CD4-positive, CD25-positive, alpha-beta regulatory T cell (primary cell): ENCODE measurements around the gene MYOCD. TPM values are rescaled to one million over a fixed set of nuclear protein-coding genes. Genes with fewer than 3 reads are reported as not detected.

Experiments used
- ATAC-seq, 2 donors: fragments of 150-1000 bp; cut with Tn5 transposase; one replicate each; pipeline ENCODE4 v1.10.0; 2021; ENCODE audit warnings: low read depth in 2 of 2, moderate number of reproducible peaks in 2 of 2, moderate library complexity in 1 of 2
- DNase-seq, 3 donors: peaks; one replicate each; pipeline versions ENCODE4 v3.0.0 to v3.0.0-alpha.2; 2012 to 2022; ENCODE audit warnings: mixed read lengths in 1 of 3
- H3K27ac ChIP-seq: one replicate; pipeline ENCODE4 v1.7.0; 2013; ENCODE audit warnings: mild to moderate bottlenecking, low read length; ENCODE audit not compliant: insufficient read depth, poor library complexity, severe bottlenecking
- H3K27me3 ChIP-seq: one replicate; pipeline ENCODE4 v1.7.0; 2013; ENCODE audit warnings: low read length; ENCODE audit not compliant: control insufficient read depth, insufficient read depth
- H3K36me3 ChIP-seq: one replicate; pipeline ENCODE4 v1.7.0; 2013; ENCODE audit warnings: mild to moderate bottlenecking, low read length, moderate library complexity; ENCODE audit not compliant: control insufficient read depth, insufficient read depth
- H3K4me1 ChIP-seq: 2 replicates; pipeline ENCODE4 v1.7.0; 2013; ENCODE audit warnings: mild to moderate bottlenecking, low read length; ENCODE audit not compliant: insufficient read depth, control insufficient read depth, poor library complexity, severe bottlenecking
- H3K4me3 ChIP-seq: one replicate; pipeline ENCODE4 v1.7.0; 2013; ENCODE audit warnings: low read depth, mild to moderate bottlenecking, low read length, moderate library complexity
- H3K9me3 ChIP-seq, 2 experiments: 1 replicate in 1 of 2; 2 replicates in 1 of 2; pipeline ENCODE4 v1.7.0; 2013; ENCODE audit warnings: low read length in 2 of 2, mild to moderate bottlenecking in 1 of 2, moderate library complexity in 1 of 2; ENCODE audit not compliant: control insufficient read depth in 2 of 2
- H3K27ac Mint-ChIP-seq, 3 donors: one replicate each; pipeline ENCODE4 v1.8.0; 2020 to 2022; ENCODE audit warnings: mild to moderate bottlenecking in 3 of 3, mixed read lengths in 3 of 3, moderate library complexity in 2 of 3
- H3K27me3 Mint-ChIP-seq: one replicate; pipeline ENCODE4 v1.8.0; 2022; ENCODE audit warnings: mild to moderate bottlenecking, mixed read lengths
- H3K36me3 Mint-ChIP-seq: one replicate; pipeline ENCODE4 v1.8.0; 2020; ENCODE audit warnings: mixed read lengths
- H3K4me1 Mint-ChIP-seq, 4 donors: one replicate each; pipeline ENCODE4 v1.8.0; 2020 to 2022; ENCODE audit warnings: mixed read lengths in 4 of 4, mild to moderate bottlenecking in 1 of 4
- H3K4me3 Mint-ChIP-seq, 4 donors: one replicate each; pipeline ENCODE4 v1.8.0; 2020 to 2022; ENCODE audit warnings: mild to moderate bottlenecking in 4 of 4, mixed read lengths in 4 of 4, moderate library complexity in 3 of 4
- H3K9me3 Mint-ChIP-seq, 7 donors: one replicate each; pipeline ENCODE4 v1.8.0; 2020 to 2022; ENCODE audit warnings: mixed read lengths in 7 of 7, mild to moderate bottlenecking in 3 of 7, moderate library complexity in 2 of 7
- polyA plus RNA-seq, 4 donors: library from polyadenylated mRNA; unstranded; fragments of 300-500 nt; fragmentation: Illumina TruSeq; gene quantifications; one replicate each; pipeline ENCODE4 v1.2.3, GENCODE V29; 2021
- total RNA-seq: library from RNA; stranded (reverse); gene quantifications from one replicate; pipeline ENCODE4 v1.2.3, GENCODE V29; 2022

Gene MYOCD
- total and polyA plus RNA-seq, 5 donors from 2014 or later = not detected

DNA sequence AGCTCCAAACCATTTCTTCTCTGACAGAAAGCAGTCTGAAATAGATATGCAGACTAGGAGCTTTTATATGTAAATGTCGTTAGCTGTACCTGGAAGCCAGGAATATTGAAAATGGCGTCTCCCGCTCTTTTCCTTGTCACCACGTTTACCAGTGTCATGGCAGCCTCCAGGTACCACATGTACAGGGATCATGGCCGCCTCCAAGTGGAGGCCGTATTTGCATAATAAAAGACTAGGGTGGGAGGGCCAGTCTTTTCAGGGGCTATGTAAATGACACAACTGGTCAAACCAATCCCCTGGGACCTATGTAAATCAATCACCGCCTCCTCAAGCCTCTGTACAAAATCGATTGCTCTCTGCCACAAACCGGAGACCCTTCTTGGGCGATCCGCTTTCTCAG, 54.3 kb downstream of the MYOCD start:
- Mint-ChIP-seq H3K27me3 (peaks cover 5% of the 10 kb centered on the region), H3K4me1 (no peaks in the 10 kb centered on the region), H3K36me3 (no peaks in the 10 kb centered on the region), H3K27ac (no peak overlapping the region), H3K9me3 (peaks cover 0 to 9% (median 2%) of the 10 kb centered on the region in 7 donors), H3K4me3 (no peak overlapping the region)
- no peak for ATAC-seq
- Histone ChIP-seq H3K4me1 (no peaks in the 10 kb centered on the region), H3K9me3 (no peaks in the 10 kb centered on the region), H3K27ac (no peak overlapping the region), H3K27me3 (no peaks in the 10 kb centered on the region), H3K4me3 (no peak overlapping the region), H3K36me3 (no peaks in the 10 kb centered on the region)
- no peak for DNase-seq

DNA sequence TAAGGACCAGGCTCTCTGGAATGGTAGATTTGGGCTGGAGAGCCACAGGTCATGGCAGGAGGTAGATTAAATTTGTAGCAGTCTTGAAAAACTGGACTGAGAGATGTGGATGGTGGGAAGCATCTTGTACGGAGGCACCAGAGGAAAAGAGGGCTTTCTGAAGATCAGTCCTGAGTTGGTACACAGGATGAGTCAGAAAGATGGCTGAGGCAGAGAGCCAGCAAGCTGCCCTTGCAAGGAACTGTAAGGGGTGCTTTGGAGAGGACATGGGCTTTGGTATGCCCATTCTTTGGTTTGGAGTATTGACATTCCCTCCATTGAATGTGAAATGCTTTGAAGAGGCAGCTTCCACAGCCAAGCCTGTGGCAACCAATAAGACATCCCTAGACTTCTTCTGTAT, 55.9 kb downstream of the MYOCD start:
- Mint-ChIP-seq H3K4me1 (no peaks in the 10 kb centered on the region), H3K36me3 (no peaks in the 10 kb centered on the region), H3K4me3 (no peak overlapping the region), H3K27me3 (peaks cover 5% of the 10 kb centered on the region), H3K27ac (no peak overlapping the region), H3K9me3 (peaks cover 0 to 9% (median 2%) of the 10 kb centered on the region in 7 donors)
- no peaks in the 10 kb centered on the region for H3K27me3 ChIP-seq
- ATAC-seq (no peak), DNase-seq (no peak)
- H3K27ac ChIP-seq = no peak overlapping the region
- H3K9me3 ChIP-seq = no peaks in the 10 kb centered on the region
- H3K36me3 ChIP-seq = no peaks in the 10 kb centered on the region
- H3K4me3 ChIP-seq = no peak overlapping the region
- no peaks in the 10 kb centered on the region for H3K4me1 ChIP-seq

DNA sequence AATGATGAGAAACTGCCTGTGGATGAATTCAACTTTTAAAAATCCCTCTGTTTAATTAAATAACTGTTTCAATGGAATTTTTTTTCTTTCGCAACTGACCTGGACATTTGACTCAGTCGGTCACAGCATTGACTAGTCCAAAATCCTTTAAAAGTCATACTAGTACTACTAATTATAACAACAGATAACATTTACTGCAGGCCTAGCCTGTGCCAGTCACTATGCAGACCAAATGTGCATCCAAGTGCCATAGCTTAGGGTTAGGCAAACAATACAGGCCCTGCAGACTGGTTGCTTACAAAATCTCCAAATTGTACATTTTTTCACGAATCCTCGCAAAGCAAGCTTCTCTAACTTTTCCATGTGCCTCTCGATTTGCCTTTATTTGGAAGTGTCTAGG, 56.6 kb downstream of the MYOCD start:
- no peak overlapping the region for H3K27ac Mint-ChIP-seq
- H3K4me3 ChIP-seq = no peak overlapping the region
- no peak for ATAC-seq
- H3K4me1 ChIP-seq = no peaks in the 10 kb centered on the region
- H3K27me3 Mint-ChIP-seq = peaks cover 5% of the 10 kb centered on the region
- H3K9me3 ChIP-seq = no peaks in the 10 kb centered on the region
- H3K27ac ChIP-seq = no peak overlapping the region
- H3K27me3 ChIP-seq = no peaks in the 10 kb centered on the region
- H3K36me3 ChIP-seq = no peaks in the 10 kb centered on the region
- H3K9me3 Mint-ChIP-seq = peaks cover 0 to 9% (median 2%) of the 10 kb centered on the region in 7 donors
- no peaks in the 10 kb centered on the region for H3K36me3 Mint-ChIP-seq
- no peak overlapping the region for H3K4me3 Mint-ChIP-seq
- H3K4me1 Mint-ChIP-seq = no peaks in the 10 kb centered on the region
- no peak for DNase-seq

DNA sequence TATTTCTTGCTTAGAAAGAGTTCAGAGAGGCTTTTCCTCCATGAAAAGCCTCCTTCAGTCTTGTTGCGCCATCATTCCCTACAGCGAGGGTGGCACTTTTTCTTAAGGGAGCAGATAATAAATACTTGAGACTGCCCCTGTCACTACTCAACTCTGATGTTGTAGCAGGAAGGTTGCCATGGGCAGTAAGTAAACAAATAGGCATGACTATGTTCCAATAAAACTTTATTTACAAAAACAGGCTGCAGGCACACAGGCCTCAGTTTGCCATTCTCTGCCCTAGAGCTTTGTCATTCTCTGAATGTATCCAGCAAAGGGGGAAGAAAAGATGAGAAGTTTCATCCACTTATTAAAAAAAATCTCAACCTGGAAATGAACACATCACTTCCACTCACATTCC, 60.4 kb downstream of the MYOCD start:
- Histone ChIP-seq H3K4me3 (no peak overlapping the region), H3K27me3 (no peaks in the 10 kb centered on the region), H3K27ac (no peak overlapping the region), H3K9me3 (no peaks in the 10 kb centered on the region), H3K4me1 (no peaks in the 10 kb centered on the region), H3K36me3 (no peaks in the 10 kb centered on the region)
- ATAC-seq (no peak), DNase-seq (no peak)
- Mint-ChIP-seq H3K4me1 (no peaks in the 10 kb centered on the region), H3K4me3 (no peak overlapping the region), H3K36me3 (no peaks in the 10 kb centered on the region), H3K9me3 (peaks cover 0 to 8% (median 0%) of the 10 kb centered on the region in 7 donors), H3K27me3 (no peaks in the 10 kb centered on the region), H3K27ac (no peak overlapping the region)

DNA sequence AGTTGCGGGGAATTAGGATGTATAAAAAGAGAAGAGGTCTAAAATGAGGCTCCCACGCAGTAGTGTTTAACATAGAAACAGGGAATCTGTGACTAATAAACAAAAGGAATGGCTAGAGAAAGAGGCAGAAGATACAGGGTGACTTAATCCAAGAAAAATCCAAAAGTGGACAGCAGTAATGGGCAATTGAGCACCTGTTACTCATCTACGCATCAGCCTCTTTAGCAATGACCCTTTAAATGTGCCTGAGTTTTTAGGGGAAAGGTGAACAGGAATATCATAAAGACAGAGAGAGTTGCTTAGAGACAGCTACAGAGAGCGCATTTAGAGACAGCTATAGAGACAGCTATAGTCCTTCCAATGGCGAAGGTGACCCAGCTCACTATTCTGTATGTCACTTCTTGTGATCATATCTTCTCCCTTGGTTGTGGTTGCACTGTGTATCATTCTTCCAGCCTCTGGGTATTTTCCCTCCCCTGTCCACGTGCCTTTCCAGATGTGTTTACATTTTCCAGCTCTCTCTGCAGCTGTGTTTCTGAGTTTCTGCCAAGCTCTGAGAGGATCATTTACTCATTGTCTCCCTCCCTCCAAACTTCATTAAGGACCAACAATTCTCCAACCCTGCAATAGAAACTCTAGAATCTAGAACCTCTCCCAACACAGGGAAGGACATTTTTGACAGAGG, 61.5 kb downstream of the MYOCD start:
- no peak overlapping the region for H3K27ac ChIP-seq
- no peak for ATAC-seq
- DNase-seq = no peak

DNA sequence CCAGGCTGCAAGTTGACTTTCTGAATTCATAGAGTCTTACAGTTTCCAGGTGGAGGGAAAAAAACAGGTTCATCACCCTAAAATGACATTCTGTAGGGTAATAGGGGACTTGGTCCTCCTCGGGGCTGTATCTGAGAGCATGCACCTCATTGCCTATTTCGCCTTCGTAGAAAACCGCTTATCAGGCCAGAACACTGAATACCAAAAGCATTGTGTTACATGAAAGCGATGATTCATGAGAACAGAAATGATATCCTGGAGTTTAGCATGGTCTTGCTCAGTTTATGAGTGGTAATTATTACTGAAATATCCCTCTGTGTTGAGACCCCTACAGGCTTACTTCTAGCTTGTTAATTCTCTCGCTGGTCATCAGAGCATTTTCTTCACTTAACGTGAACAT, 62.2 kb downstream of the MYOCD start:
- no peak overlapping the region for H3K27ac ChIP-seq
- no peak overlapping the region for H3K4me3 ChIP-seq
- H3K27me3 ChIP-seq = no peaks in the 10 kb centered on the region
- Mint-ChIP-seq H3K4me3 (no peak overlapping the region), H3K27ac (no peak overlapping the region), H3K36me3 (no peaks in the 10 kb centered on the region), H3K9me3 (peaks cover 0 to 6% (median 0%) of the 10 kb centered on the region in 7 donors), H3K27me3 (no peaks in the 10 kb centered on the region), H3K4me1 (no peaks in the 10 kb centered on the region)
- H3K4me1 ChIP-seq = no peaks in the 10 kb centered on the region
- no peak for DNase-seq
- H3K9me3 ChIP-seq = no peaks in the 10 kb centered on the region
- H3K36me3 ChIP-seq = no peaks in the 10 kb centered on the region
- no peak for ATAC-seq

More for the DNA sequence above, 61.5 kb downstream of the MYOCD start:
- Histone ChIP-seq H3K9me3 (no peaks in the 10 kb centered on the region), H3K36me3 (no peaks in the 10 kb centered on the region), H3K4me3 (no peak overlapping the region), H3K4me1 (no peaks in the 10 kb centered on the region), H3K27me3 (no peaks in the 10 kb centered on the region)
- Mint-ChIP-seq H3K27ac (no peak overlapping the region), H3K36me3 (no peaks in the 10 kb centered on the region), H3K4me1 (no peaks in the 10 kb centered on the region), H3K4me3 (no peak overlapping the region), H3K27me3 (no peaks in the 10 kb centered on the region), H3K9me3 (peaks cover 0 to 6% (median 0%) of the 10 kb centered on the region in 7 donors)

DNA sequence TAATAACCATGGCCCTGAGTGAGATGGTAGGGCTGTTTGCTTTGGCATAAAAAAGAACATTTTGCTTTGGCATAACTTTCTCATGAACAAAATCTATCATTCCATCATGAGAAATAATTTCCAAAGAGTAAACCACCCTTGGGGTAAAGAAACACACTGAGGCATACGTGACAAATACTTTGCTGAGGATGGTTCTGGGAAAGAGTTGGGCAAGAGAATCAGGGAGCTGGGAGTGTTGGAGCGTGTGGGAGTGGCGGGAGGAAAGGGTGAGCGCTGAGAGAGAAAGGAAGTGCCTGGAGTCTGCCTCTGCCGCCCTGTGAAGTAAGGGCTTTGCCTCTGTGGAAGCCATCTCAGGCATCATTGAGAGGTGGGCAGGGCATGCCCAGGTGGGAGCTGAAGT, 63.4 kb downstream of the MYOCD start:
- Histone ChIP-seq H3K36me3 (no peaks in the 10 kb centered on the region), H3K9me3 (no peaks in the 10 kb centered on the region), H3K4me3 (no peak overlapping the region), H3K27me3 (no peaks in the 10 kb centered on the region), H3K4me1 (no peaks in the 10 kb centered on the region), H3K27ac (no peak overlapping the region)
- H3K27me3 Mint-ChIP-seq = no peaks in the 10 kb centered on the region
- ATAC-seq (no peak), DNase-seq (no peak)
- H3K27ac Mint-ChIP-seq = no peak overlapping the region
- peaks cover 0 to 6% (median 0%) of the 10 kb centered on the region in 7 donors for H3K9me3 Mint-ChIP-seq
- no peaks in the 10 kb centered on the region for H3K36me3 Mint-ChIP-seq
- no peak overlapping the region for H3K4me3 Mint-ChIP-seq
- H3K4me1 Mint-ChIP-seq = no peaks in the 10 kb centered on the region

DNA sequence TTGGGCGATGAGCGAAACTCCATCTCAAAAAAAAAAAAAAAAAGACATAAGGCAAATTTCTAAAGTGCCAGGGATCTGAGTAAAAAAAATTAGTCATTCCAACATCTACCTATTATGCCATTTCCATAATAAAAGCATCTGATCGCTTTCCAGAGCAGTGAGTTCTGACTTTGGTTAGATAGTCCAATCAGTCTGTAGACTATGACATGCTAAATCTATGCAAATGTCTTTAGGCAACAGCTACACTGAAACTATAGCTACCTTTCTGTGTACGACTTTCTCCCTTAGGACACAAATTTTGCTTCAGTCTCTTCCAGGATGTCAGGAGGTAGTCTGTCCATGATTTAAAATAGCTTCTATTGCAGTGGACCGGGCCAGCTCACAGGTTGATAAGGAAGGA, 64.7 kb downstream of the MYOCD start:
- ATAC-seq (no peak), DNase-seq (no peak)
- Histone ChIP-seq H3K27ac (no peak overlapping the region), H3K36me3 (no peaks in the 10 kb centered on the region), H3K4me3 (no peak overlapping the region), H3K9me3 (no peaks in the 10 kb centered on the region), H3K27me3 (no peaks in the 10 kb centered on the region), H3K4me1 (no peaks in the 10 kb centered on the region)
- Mint-ChIP-seq H3K9me3 (peaks cover 0 to 6% (median 0%) of the 10 kb centered on the region in 7 donors), H3K36me3 (no peaks in the 10 kb centered on the region), H3K27ac (no peak overlapping the region), H3K4me1 (no peaks in the 10 kb centered on the region), H3K4me3 (no peak overlapping the region), H3K27me3 (no peaks in the 10 kb centered on the region)
